Heart left ventricle (tissue), 13 donors: ENCODE data around the gene CBLIF.
A peak's percentile ranks its signal among the peaks of the same experiment; 100 is the strongest.

Experiments used
- CTCF ChIP-seq, 12 donors: fragments of 200-600 bp; sonication (generic) in 4 of 12; IDR thresholded peaks; one replicate each; pipeline versions ENCODE4 v1.5.0 to v1.8.0; 2018 to 2022; ENCODE audit warnings: antibody characterized with exemption in 12 of 12, mild to moderate bottlenecking in 5 of 12
- POLR2A ChIP-seq, 2 donors: fragments of 450-650 bp; IDR thresholded peaks; one replicate each; pipeline ENCODE4 v1.6.1; 2017; ENCODE audit warnings: antibody characterized with exemption in 2 of 2, mild to moderate bottlenecking in 2 of 2, moderate library complexity in 2 of 2
- donor health status: ischemic (EF 13 %, LVEDD 7.1; RV severe dilation, severe dysfunction).
- donor health status: DM: no; HTN: yes; CAD: no.
- donor health status: DM: no; HTN: no; CAD: no.
- donor health status: ischemic (EF 25% LVEDD 6.9; RV normal size, moderate dysfunction).
- donor health status: ischemic (EF 25% LVEDD 5.7; RV mildly dilated, moderate dysfunction).
- donor health status: ischemic (EF 35%, LVEDD 5.7; RV mildly dilated, moderate dysfunction).
- donor health status: nonischemic (EF 11% LVEDD 7.7; RV severe dilation, severe dysfunction).
- donor health status: DM: yes; HTN: yes; CAD: no.
- donor health status: PGD.
- donor health status: ischemic (EF 29% LVEDD 5.4; RV normal size, mild dysfunction).
- donor health status: nonischemic (EF 23%, LVEDD 6.1; RV moderate dilation, normal function).

- TF ChIP-seq CTCF (IDR thresholded peaks at IDR 0.05) (peak; percentile 45 to 85 (median 70)), POLR2A (IDR thresholded peaks at IDR 0.05) (no peak)
Observed at GRCh38 chr11:59802639-59803176, 42.6 kb downstream of the CBLIF start.
